HPDE6-E6E7 (cell line): ENCODE results near the gene TTC29.
"Not testable (repeated sequence)": the region's sequence is repeated elsewhere in the genome, so short reads cannot be mapped to it uniquely, and the experiment has no call there.

Experiments used
- DNase-seq: peaks from one replicate; pipeline ENCODE4 v3.0.0; 2011; ENCODE audit warnings: missing footprints; ENCODE audit errors: extremely low spot score

Gene TTC29

DNA sequence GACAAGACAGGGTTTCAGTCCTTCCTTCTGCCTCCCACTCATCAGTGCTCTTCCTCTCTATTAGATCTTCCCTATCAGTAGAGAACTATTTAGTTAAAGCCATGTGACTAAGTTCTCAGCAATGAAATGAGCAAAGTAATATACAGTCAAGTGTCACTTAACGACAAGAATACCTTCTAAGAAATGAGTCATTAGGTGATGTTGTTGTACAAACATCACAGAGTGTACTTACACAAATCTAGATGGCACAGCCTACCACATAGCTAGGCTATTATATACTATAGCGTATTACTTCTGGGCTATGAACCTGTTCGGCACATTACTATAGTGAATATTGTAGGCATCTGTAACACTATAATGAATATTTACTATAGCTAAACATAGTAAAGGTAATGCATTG is 235.7 kb downstream of the TTC29 start:
- DNase-seq = no peak

DNA sequence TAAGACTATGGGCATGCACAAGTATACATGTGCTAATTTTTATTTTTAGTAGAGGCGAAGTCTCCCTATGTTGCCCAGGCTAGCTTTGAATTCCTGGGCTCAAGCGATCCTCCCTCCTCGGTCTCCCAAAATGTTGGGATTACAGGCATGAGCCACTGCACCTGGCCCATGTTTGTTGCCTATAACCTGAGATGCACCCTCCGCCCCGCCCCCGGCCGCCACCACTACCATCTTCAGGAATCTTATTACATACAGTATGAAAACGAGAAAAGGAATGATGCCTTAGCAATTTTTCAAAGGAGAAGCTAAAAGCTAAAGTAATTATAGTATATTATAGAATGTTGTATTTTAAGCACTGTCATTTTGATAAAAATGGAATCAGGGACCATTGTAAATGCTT is 245.8 kb downstream of the TTC29 start:
- DNase-seq = no peak

- no peak for DNase-seq
Observed at GRCh38 chr4:146674829-146675570, 270.7 kb downstream of the TTC29 start.

- not testable (repeated sequence) for DNase-seq
Observed at GRCh38 chr4:146663968-146664311, 281.7 kb downstream of the TTC29 start.

DNA sequence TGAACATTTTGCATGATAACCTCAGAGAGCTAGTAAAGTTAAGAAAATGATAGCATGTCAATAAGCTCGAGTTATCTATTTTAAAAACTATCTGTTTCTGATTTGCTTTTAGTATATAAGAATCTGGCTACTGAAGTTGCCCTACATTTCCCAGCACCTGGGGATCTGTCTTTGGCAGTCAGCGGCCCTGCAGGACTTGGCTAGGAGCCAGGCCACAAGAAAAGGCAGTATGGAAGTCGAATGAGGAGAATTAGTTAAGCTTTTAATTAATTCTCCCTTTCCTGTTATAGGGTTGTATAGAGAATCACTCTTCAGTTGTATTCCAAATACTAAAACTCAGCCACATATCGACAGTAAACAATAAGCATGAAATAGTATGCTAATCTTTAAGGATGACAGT is 284.3 kb downstream of the TTC29 start:
- DNase-seq = no peak
